DOHH2 (cell line): ENCODE results near the gene MON2.

Source experiments
- CTCF ChIP-seq: fragments of 200-600 bp; sonication (generic); IDR thresholded peaks from one replicate; pipeline ENCODE4 v1.5.1; 2014; ENCODE audit warnings: antibody characterized with exemption, mild to moderate bottlenecking, low read depth, low read length; ENCODE audit not compliant: poor library complexity, severe bottlenecking
- EZH2phosphoT487 ChIP-seq: fragments of 200-600 bp; sonication (generic); IDR thresholded peaks from 2 replicates; pipeline ENCODE4 v1.6.1; 2017; ENCODE audit warnings: borderline replicate concordance, mild to moderate bottlenecking, antibody characterized with exemption, low read length, moderate library complexity, mixed read lengths

- no peak for TF ChIP-seq CTCF
- no peak for TF ChIP-seq EZH2phosphoT487
These were observed 112.1 kb downstream of the MON2 start for GRCh38 chr12:62578726-62579125.
